Testis (tissue), 3 donors: ENCODE data around the gene AHCYL1. TPM values are rescaled to one million over a fixed set of nuclear protein-coding genes. Genes with fewer than 3 reads are reported as not detected.
A peak's percentile ranks its signal among the peaks of the same experiment; 100 is the strongest.

ENCODE experiments used
- DNase-seq: peaks from one replicate; pipeline ENCODE4 v3.0.0-alpha.2; 2019
- H3K27ac ChIP-seq, 2 donors: fragments of 200-600 bp; sonication (generic); one replicate each; pipeline ENCODE4 v1.5.1; 2019
- H3K27me3 ChIP-seq: fragments of 200-600 bp; sonication (generic); one replicate; pipeline ENCODE4 v1.5.1; 2019
- H3K36me3 ChIP-seq: fragments of 200-600 bp; sonication (generic); one replicate; pipeline ENCODE4 v1.5.1; 2017; ENCODE audit warnings: low read depth; ENCODE audit errors: missing control alignments
- H3K4me1 ChIP-seq: fragments of 200-600 bp; sonication (generic); one replicate; pipeline ENCODE4 v1.5.1; 2019
- H3K4me3 ChIP-seq, 2 donors: fragments of 200-600 bp; sonication (generic); one replicate each; pipeline ENCODE4 v1.5.1; 2017 to 2019
- H3K9me3 ChIP-seq: fragments of 200-600 bp; sonication (generic); one replicate; pipeline ENCODE4 v1.5.1; 2017
- POLR2A ChIP-seq: fragments of 450-650 bp; IDR thresholded peaks from one replicate; pipeline ENCODE4 v1.6.1; 2017; ENCODE audit warnings: antibody characterized with exemption, mild to moderate bottlenecking, moderate library complexity
- whole genome bisulfite sequencing, 2 donors: methylation state at CpG; one replicate each; pipeline ENCODE4 v1.1.5; 2018; 5-methylcytosine and 5-hydroxymethylcytosine counted together
- intact Hi-C: fragments of 100-400 bp; cut with DNase I; formaldehyde crosslinking; loops from one replicate; pipeline ENCODE4 v1.15.1; 2023; ENCODE audit warnings: low total_unique reads
- polyA plus RNA-seq: library from polyadenylated mRNA; stranded (reverse); fragments of 350-450 nt; fragmentation: Illumina TruSeq; extraction: RNeasy Lipid Tissue Mini Kit (QIAGEN cat#74804); gene quantifications from one replicate; pipeline ENCODE4 v1.2.3, GENCODE V29; 2014; ENCODE audit warnings: low read depth, low replicate concordance; ENCODE audit not compliant: insufficient read depth
- total RNA-seq, 2 donors: library from RNA; depleted of rRNA; stranded (reverse); fragments of >200 nt; gene quantifications; one replicate each; pipeline ENCODE4 v1.2.3, GENCODE V29; 2016
- TF ChIP-seq, protein P1 (sequence below), 3 experiments: fragments of 450-650 bp in 2 of 3; fragments of 200-600 bp in 1 of 3; sonication (generic) in 1 of 3; IDR thresholded peaks; one replicate each; pipeline ENCODE4 v1.5.1; 2016 to 2019; ENCODE audit warnings: antibody characterized with exemption in 3 of 3, mild to moderate bottlenecking in 2 of 3, moderate library complexity in 1 of 3

Gene AHCYL1
- total and polyA plus RNA-seq, 3 donors from 2014 or later: 48.5 to 64.3 (median 59.1) TPM

DNA sequence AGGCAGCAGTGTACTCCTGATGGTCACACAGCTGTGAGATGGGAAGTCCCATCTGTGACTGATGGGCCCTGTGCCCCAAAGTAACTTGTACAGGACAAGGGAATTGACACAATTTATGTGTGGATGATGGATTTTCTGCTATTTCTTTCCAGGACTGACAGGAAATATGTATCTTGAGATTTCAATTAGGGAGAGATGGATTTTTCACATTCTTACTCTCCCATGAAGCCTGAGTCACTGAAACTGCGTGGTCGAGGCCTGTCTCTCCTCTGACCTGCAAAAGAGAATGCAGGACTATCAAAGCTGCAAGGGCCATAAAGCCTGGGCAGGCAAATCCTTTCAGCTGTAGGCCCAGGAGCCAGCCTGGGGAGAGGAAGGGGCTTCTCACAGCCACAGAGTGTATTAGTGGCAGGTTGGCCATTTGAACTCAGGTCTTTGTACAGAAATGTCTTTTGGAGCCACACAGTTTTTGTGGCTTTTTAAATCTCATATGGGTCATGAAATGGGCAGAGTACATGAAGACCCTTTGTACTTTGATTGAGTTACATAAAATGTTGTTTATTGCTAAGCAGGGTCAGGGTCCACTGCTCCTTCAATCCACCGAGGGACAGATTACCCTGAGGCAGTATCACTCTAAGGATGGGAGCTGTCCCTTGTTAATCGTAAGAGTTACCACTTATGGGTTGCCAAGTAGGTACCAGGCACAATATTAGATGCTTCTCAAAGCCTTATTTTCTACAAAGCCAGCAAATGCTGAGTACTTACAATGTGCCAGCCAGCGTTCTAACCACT lies 71.1 kb downstream of the AHCYL1 start:
- intact Hi-C loops: no loop called here
- TF ChIP-seq, protein P1, sequence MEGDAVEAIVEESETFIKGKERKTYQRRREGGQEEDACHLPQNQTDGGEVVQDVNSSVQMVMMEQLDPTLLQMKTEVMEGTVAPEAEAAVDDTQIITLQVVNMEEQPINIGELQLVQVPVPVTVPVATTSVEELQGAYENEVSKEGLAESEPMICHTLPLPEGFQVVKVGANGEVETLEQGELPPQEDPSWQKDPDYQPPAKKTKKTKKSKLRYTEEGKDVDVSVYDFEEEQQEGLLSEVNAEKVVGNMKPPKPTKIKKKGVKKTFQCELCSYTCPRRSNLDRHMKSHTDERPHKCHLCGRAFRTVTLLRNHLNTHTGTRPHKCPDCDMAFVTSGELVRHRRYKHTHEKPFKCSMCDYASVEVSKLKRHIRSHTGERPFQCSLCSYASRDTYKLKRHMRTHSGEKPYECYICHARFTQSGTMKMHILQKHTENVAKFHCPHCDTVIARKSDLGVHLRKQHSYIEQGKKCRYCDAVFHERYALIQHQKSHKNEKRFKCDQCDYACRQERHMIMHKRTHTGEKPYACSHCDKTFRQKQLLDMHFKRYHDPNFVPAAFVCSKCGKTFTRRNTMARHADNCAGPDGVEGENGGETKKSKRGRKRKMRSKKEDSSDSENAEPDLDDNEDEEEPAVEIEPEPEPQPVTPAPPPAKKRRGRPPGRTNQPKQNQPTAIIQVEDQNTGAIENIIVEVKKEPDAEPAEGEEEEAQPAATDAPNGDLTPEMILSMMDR (IDR thresholded peaks at IDR 0.05): no peak
- TF ChIP-seq POLR2A: no peak
- H3K4me1 ChIP-seq: peaks cover 19% of the 10 kb centered on the region
- no peaks in the 10 kb centered on the region for H3K9me3 ChIP-seq
- no peaks in the 10 kb centered on the region for H3K36me3 ChIP-seq
- H3K27ac ChIP-seq: no peak overlapping the region
- no peaks in the 10 kb centered on the region for H3K27me3 ChIP-seq
- WGBS, 2 donors: 75 to 87% methylated on average over 5 of the region's 5 CpGs
- no peak overlapping the region for H3K4me3 ChIP-seq
- no peak for DNase-seq

DNA sequence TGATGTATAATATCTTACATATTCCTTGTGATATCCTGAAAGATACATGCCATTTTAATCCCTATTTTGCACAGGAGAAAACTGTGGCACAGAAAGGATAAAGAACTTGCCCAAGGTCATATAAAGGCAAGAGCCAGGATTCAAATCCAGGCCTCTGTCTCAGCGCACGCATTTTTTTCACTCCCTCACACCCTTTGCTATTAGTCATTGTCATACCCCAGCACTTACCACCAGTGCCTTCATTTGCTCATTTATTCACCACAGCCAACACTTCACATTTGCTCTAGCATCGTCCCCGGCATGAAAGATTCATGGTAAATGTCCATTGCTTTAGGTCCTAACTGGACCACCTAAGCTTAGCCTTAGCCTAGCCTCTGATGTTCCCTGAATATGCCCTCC lies 71.7 kb downstream of the AHCYL1 start:
- intact Hi-C loops: no loop called here
- no peaks in the 10 kb centered on the region for H3K9me3 ChIP-seq
- 74 to 76% methylated on average over 4 of the region's 4 CpGs for WGBS, 2 donors
- DNase-seq: no peak
- H3K36me3 ChIP-seq: no peaks in the 10 kb centered on the region
- H3K27me3 ChIP-seq: no peaks in the 10 kb centered on the region
- peaks cover 15% of the 10 kb centered on the region for H3K4me1 ChIP-seq
- TF ChIP-seq, protein P1 (IDR thresholded peaks at IDR 0.05): no peak
- H3K27ac ChIP-seq: no peak overlapping the region
- no peak overlapping the region for H3K4me3 ChIP-seq

DNA sequence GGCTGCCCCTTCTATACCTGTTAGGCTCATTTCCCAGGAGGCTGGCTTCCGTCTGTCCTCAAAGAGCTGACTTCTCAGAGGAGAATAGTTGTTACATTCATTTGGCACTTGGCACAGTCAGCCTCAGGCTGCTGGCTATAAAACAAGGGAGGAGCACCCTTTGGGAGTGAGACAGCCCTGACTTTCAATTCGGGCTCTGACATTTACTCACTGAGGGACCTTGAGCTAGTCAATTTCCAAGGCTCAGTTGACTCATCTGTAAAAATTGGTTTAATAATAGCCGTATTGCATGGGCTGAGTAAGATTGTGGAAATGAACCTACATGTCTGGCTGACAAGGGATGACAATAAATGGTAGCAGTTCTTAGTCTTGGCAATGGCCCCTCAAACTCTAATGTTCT lies 72.2 kb downstream of the AHCYL1 start:
- DNase-seq: peak; percentile 67
- H3K4me1 ChIP-seq: peaks cover 11% of the 10 kb centered on the region
- H3K27me3 ChIP-seq: no peaks in the 10 kb centered on the region
- intact Hi-C loops: no loop called here
- TF ChIP-seq POLR2A: no peak
- TF ChIP-seq, protein P1 (IDR thresholded peaks at IDR 0.05): no peak
- H3K9me3 ChIP-seq: no peaks in the 10 kb centered on the region
- no peaks in the 10 kb centered on the region for H3K36me3 ChIP-seq
- no peak overlapping the region for H3K27ac ChIP-seq
- H3K4me3 ChIP-seq: no peak overlapping the region
- 49 to 54% methylated on average over 3 of the region's 3 CpGs for WGBS, 2 donors

DNA sequence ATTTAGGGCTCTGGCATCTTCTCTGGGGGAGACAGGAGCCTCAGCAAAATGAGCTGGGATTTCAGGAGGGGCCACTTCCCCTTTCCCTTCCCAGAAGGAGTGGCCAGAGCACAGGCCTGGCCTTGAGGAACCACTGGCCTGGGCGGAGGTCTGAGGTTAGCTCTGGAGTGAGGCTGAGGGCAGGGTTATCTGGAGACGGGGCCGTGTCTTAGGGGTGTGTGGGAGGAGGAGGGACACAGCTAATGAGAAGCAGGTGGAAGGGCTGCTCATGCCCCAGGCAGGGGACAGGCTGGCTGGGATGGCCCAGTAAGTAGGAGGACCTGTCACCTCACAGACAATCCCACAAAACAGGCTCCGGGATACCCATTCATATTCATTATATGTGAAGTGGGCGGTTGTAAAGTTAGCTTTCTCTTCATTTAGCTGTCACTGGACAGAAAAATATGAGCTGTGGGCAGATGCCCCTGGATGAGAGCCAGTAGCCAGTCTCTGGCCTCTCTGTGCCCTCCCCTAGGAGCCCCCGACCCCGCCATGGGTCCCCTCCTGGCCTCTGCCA lies 73.5 kb downstream of the AHCYL1 start:
- no peak overlapping the region for H3K27ac ChIP-seq
- intact Hi-C loops: no loop called here
- no peaks in the 10 kb centered on the region for H3K9me3 ChIP-seq
- H3K4me1 ChIP-seq: peaks cover 11% of the 10 kb centered on the region
- no peaks in the 10 kb centered on the region for H3K27me3 ChIP-seq
- H3K4me3 ChIP-seq: no peak overlapping the region
- no peaks in the 10 kb centered on the region for H3K36me3 ChIP-seq
- no peak for DNase-seq
- WGBS, 2 donors: 49 to 73% methylated on average over 7 of the region's 7 CpGs
- TF ChIP-seq POLR2A: no peak
- TF ChIP-seq, protein P1 (IDR thresholded peaks at IDR 0.05): no peak

DNA sequence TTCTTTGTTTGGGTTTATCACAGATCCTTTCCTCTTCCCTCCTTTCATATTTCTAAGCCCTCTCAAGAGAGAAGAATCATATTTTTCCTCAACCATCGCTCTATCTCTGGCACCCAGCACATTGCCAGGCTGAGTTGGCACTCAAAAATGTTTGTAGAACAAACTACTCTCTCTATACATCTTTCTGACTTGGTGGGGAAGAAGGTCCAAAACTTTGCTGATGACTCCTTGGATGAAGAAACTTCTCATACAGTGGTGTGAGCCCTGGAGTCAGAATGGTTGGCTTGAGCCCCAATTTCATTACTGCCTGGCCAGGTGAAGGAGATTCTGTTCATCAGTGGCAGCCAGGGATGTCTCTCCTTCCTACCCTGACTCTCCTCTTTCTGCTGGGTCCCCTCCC lies 74.0 kb downstream of the AHCYL1 start:
- 77 to 80% methylated on average over 1 of the region's 1 CpG for WGBS, 2 donors
- H3K27ac ChIP-seq: no peak overlapping the region
- H3K9me3 ChIP-seq: no peaks in the 10 kb centered on the region
- H3K4me3 ChIP-seq: no peak overlapping the region
- no peaks in the 10 kb centered on the region for H3K36me3 ChIP-seq
- peaks cover 11% of the 10 kb centered on the region for H3K4me1 ChIP-seq
- no peaks in the 10 kb centered on the region for H3K27me3 ChIP-seq
- TF ChIP-seq POLR2A: no peak
- TF ChIP-seq, protein P1 (IDR thresholded peaks at IDR 0.05): no peak
- intact Hi-C loops: no loop called here
- no peak for DNase-seq
